GM12878 (cell line): ENCODE measurements around the gene OS9. TPM values are rescaled to one million over a fixed set of nuclear protein-coding genes. Genes with fewer than 3 reads are reported as not detected.

Source experiments
- ATF2 ChIP-seq: IDR thresholded peaks from 2 replicates; pipeline ENCODE4 v1.6.1; 2012; ENCODE audit warnings: low read length, inconsistent platforms
- ATF7 ChIP-seq: fragments of 450-650 bp; IDR thresholded peaks from 2 replicates; pipeline ENCODE4 v1.6.1; 2016; ENCODE audit warnings: low read depth, mild to moderate bottlenecking
- EZH2 ChIP-seq: IDR thresholded peaks from 2 replicates; pipeline ENCODE4 v1.6.1; 2012; ENCODE audit warnings: low read depth, mild to moderate bottlenecking, control low read depth, inconsistent platforms, low read length, borderline replicate concordance; ENCODE audit not compliant: control insufficient read depth
- FOXK2 ChIP-seq: fragments of 450-650 bp; IDR thresholded peaks from 2 replicates; pipeline ENCODE4 v1.6.1; 2017; ENCODE audit warnings: mild to moderate bottlenecking, moderate library complexity
- MLLT1 ChIP-seq: fragments of 450-650 bp; IDR thresholded peaks from 2 replicates; pipeline ENCODE4 v1.6.1; 2016; ENCODE audit warnings: mild to moderate bottlenecking
- NKRF ChIP-seq: fragments of 450-650 bp; conservative IDR thresholded peaks from 2 replicates; pipeline ENCODE4 v1.6.1; 2017; ENCODE audit warnings: mild to moderate bottlenecking, moderate library complexity
- PAX8 ChIP-seq: fragments of 450-650 bp; IDR thresholded peaks from 2 replicates; pipeline ENCODE4 v1.6.1; 2017; ENCODE audit warnings: mild to moderate bottlenecking, moderate library complexity
- POLR2A ChIP-seq: IDR thresholded peaks from 2 replicates; pipeline ENCODE4 v1.6.1; 2011; ENCODE audit warnings: low read depth, mild to moderate bottlenecking, low read length
- POU2F2 ChIP-seq: IDR thresholded peaks from 3 replicates; pipeline ENCODE4 v1.6.1; 2011; ENCODE audit warnings: low read depth, mild to moderate bottlenecking, low read length, borderline replicate concordance
- RELA ChIP-seq: fragments of 450-650 bp; IDR thresholded peaks from 2 replicates; pipeline ENCODE4 v1.8.0; 2014; ENCODE audit warnings: borderline replicate concordance; ENCODE audit not compliant: partially characterized antibody
- SMARCA5 ChIP-seq: fragments of 450-650 bp; IDR thresholded peaks from 2 replicates; pipeline ENCODE4 v1.6.1; 2017; ENCODE audit warnings: mild to moderate bottlenecking
- SREBF1 ChIP-seq: IDR thresholded peaks from 2 replicates; pipeline ENCODE4 v1.6.1; 2012; ENCODE audit warnings: mild to moderate bottlenecking, low read length
- STAT1 ChIP-seq: fragments of 450-650 bp; conservative IDR thresholded peaks from 2 replicates; pipeline ENCODE4 v1.6.1; 2014; ENCODE audit warnings: antibody characterized with exemption, mild to moderate bottlenecking
- TARDBP ChIP-seq: IDR thresholded peaks from 2 replicates; pipeline ENCODE4 v1.6.1; 2016; ENCODE audit warnings: borderline replicate concordance
- YY1 ChIP-seq: IDR thresholded peaks from 2 replicates; pipeline ENCODE4 v1.6.1; 2011; ENCODE audit warnings: low read depth, mild to moderate bottlenecking, low read length
- ZZZ3 ChIP-seq: IDR thresholded peaks from 2 replicates; pipeline ENCODE4 v1.6.1; 2011; ENCODE audit warnings: low read depth; ENCODE audit not compliant: control insufficient read depth, insufficient read length
- polyA plus RNA-seq, 11 experiments: library from polyadenylated mRNA; depleted of rRNA in 4 of 11; unstranded in 6 of 11; stranded (reverse) in 5 of 11; fragments of >200 nt; fragmentation: Nextera tagmentation in 4 of 11; fragmentation: Illumina TruSeq in 1 of 11; extraction: Ambion mirVana in 4 of 11; extraction: Trizol in 1 of 11; gene quantifications; 1 replicate in 1 of 11; 2 replicates in 10 of 11; pipeline versions ENCODE4 v1.2.1 to v1.2.3, GENCODE V29; 2011 to 2016; ENCODE audit warnings: inconsistent platforms in 2 of 11, missing spikeins in 2 of 11, low read depth in 1 of 11
- total RNA-seq, 4 experiments: library from RNA; depleted of rRNA in 3 of 4; stranded (reverse); fragments of >200 nt in 3 of 4; fragmentation: Illumina TruSeq in 1 of 4; extraction: Trizol in 1 of 4; gene quantifications; 2 replicates each; pipeline versions ENCODE4 v1.2.1 to v1.2.3, GENCODE V29; 2013 to 2021
- TF ChIP-seq, protein P1 (sequence below): fragments of 450-650 bp; IDR thresholded peaks from 2 replicates; pipeline ENCODE4 v1.6.1; 2017; ENCODE audit warnings: mild to moderate bottlenecking
- TF ChIP-seq, protein P2 (sequence below): fragments of 450-650 bp; IDR thresholded peaks from 2 replicates; pipeline ENCODE4 v1.6.1; 2017; ENCODE audit warnings: antibody characterized with exemption, mild to moderate bottlenecking, moderate library complexity
- TF ChIP-seq, protein P3 (sequence below): fragments of 450-650 bp; IDR thresholded peaks from 2 replicates; pipeline ENCODE4 v1.6.1; 2016; ENCODE audit warnings: mild to moderate bottlenecking

Gene OS9
- total and polyA plus RNA-seq, 10 of the 15 experiments (the other 5 are each of a cell fraction or from before 2014, with no cell fraction given), result 5.2 to 106 (median 79.1) TPM

GRCh38 chr12:57693659-57694458, at the start of gene OS9 (continued):
- TF ChIP-seq TARDBP (no peak; the same call in 1 of the 2 replicates), ATF2 (no peak), STAT1 (0 out of 2 replicates have a peak, but pooled peaks have one; percentile 24), EZH2 (no peak), ATF7 (peak; percentile 35; the same call in 1 of the 2 replicates), POLR2A (peak; percentile 100), FOXK2 (no peak), MLLT1 (peak; percentile 65), SMARCA5 (peak; percentile 61; the same call in 1 of the 2 replicates), YY1 (peak; percentile 96), RELA (peak; percentile 81), SREBF1 (no peak), PAX8 (no peak), NKRF (peak; percentile 76), ZZZ3 (no peak), POU2F2 (peak; percentile 82; the same call in 2 of the 3 replicates)
- TF ChIP-seq, protein P1, sequence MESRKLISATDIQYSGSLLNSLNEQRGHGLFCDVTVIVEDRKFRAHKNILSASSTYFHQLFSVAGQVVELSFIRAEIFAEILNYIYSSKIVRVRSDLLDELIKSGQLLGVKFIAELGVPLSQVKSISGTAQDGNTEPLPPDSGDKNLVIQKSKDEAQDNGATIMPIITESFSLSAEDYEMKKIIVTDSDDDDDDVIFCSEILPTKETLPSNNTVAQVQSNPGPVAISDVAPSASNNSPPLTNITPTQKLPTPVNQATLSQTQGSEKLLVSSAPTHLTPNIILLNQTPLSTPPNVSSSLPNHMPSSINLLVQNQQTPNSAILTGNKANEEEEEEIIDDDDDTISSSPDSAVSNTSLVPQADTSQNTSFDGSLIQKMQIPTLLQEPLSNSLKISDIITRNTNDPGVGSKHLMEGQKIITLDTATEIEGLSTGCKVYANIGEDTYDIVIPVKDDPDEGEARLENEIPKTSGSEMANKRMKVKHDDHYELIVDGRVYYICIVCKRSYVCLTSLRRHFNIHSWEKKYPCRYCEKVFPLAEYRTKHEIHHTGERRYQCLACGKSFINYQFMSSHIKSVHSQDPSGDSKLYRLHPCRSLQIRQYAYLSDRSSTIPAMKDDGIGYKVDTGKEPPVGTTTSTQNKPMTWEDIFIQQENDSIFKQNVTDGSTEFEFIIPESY, result no peak
- TF ChIP-seq, protein P2, sequence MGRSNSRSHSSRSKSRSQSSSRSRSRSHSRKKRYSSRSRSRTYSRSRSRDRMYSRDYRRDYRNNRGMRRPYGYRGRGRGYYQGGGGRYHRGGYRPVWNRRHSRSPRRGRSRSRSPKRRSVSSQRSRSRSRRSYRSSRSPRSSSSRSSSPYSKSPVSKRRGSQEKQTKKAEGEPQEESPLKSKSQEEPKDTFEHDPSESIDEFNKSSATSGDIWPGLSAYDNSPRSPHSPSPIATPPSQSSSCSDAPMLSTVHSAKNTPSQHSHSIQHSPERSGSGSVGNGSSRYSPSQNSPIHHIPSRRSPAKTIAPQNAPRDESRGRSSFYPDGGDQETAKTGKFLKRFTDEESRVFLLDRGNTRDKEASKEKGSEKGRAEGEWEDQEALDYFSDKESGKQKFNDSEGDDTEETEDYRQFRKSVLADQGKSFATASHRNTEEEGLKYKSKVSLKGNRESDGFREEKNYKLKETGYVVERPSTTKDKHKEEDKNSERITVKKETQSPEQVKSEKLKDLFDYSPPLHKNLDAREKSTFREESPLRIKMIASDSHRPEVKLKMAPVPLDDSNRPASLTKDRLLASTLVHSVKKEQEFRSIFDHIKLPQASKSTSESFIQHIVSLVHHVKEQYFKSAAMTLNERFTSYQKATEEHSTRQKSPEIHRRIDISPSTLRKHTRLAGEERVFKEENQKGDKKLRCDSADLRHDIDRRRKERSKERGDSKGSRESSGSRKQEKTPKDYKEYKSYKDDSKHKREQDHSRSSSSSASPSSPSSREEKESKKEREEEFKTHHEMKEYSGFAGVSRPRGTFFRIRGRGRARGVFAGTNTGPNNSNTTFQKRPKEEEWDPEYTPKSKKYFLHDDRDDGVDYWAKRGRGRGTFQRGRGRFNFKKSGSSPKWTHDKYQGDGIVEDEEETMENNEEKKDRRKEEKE, result no peak
- TF ChIP-seq, protein P3, sequence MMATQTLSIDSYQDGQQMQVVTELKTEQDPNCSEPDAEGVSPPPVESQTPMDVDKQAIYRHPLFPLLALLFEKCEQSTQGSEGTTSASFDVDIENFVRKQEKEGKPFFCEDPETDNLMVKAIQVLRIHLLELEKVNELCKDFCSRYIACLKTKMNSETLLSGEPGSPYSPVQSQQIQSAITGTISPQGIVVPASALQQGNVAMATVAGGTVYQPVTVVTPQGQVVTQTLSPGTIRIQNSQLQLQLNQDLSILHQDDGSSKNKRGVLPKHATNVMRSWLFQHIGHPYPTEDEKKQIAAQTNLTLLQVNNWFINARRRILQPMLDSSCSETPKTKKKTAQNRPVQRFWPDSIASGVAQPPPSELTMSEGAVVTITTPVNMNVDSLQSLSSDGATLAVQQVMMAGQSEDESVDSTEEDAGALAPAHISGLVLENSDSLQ, result peak; percentile 97
